ENCODE results near the gene HEG1.

HEG1 gene

GRCh38 chr3:124937049-124937448, 118.7 kb downstream of the HEG1 start:
- DNase-seq: no peak

GRCh38 chr3:124935794-124936542, 119.8 kb downstream of the HEG1 start:
- DNase-seq: no peak

GRCh38 chr3:124935264-124935663, 120.5 kb downstream of the HEG1 start:
- DNase-seq: no peak

- no peak for DNase-seq
These were observed 121.2 kb downstream of the HEG1 start, which contains the start of gene MUC13 for GRCh38 chr3:124934577-124934976. Gene MUC13 (minus strand): TSS chr3:124934751. CDS start chr3:124934712, 39 bp downstream.

GRCh38 chr3:124928333-124929202, 127.2 kb downstream of the HEG1 start:
- DNase-seq: peak; percentile 10 to 75

GRCh38 chr3:124927574-124928045, 128.2 kb downstream of the HEG1 start:
- no peak for DNase-seq

GRCh38 chr3:124926426-124927101, 129.2 kb downstream of the HEG1 start:
- no peak for DNase-seq

- no peak for DNase-seq
These were observed 131.1 kb downstream of the HEG1 start for GRCh38 chr3:124924741-124925140.

GRCh38 chr3:124923833-124924232, 132.0 kb downstream of the HEG1 start:
- no peak for DNase-seq

GRCh38 chr3:124920718-124921117, 135.1 kb downstream of the HEG1 start:
- no peak for DNase-seq

- no peak for DNase-seq
These were observed 136.0 kb downstream of the HEG1 start for GRCh38 chr3:124919756-124920155.

- no peak for DNase-seq
These were observed 137.3 kb downstream of the HEG1 start for GRCh38 chr3:124918524-124918923.

- no peak for DNase-seq
These were observed 138.9 kb downstream of the HEG1 start for GRCh38 chr3:124916837-124917409.

All from NCI-H524 (cell line).